GM18507 (cell line): Measurements from ENCODE around the gene CLDN5.

Experiments used
- DNase-seq: peaks from one replicate; pipeline ENCODE4 v3.0.0; 2011; ENCODE audit warnings: low read depth; ENCODE audit not compliant: insufficient read length; ENCODE audit errors: extremely low spot score
- FAIRE-seq: peaks from 2 replicates; lab custom pipeline; 2011; peaks lifted over from hg19 to GRCh38; lab: Jason Lieb, UNC

CLDN5 gene

GRCh38 chr22:19525116-19525660 is 978 bp upstream of the CLDN5 start:
- FAIRE-seq (no peak), DNase-seq (no peak)

GRCh38 chr22:19523240-19524169 is 705 bp downstream of the CLDN5 start:
- no peak for DNase-seq
- FAIRE-seq = no peak

- no peak for FAIRE-seq
- DNase-seq = no peak
Observed at GRCh38 chr22:19522881-19523239, 1.4 kb downstream of the CLDN5 start.

- no peak for DNase-seq
- FAIRE-seq = no peak
Observed at GRCh38 chr22:19522190-19522880, 1.9 kb downstream of the CLDN5 start.

- no peak for DNase-seq
- no peak for FAIRE-seq
Observed at GRCh38 chr22:19520566-19521305, 3.5 kb downstream of the CLDN5 start.

GRCh38 chr22:19520007-19520406 is 4.2 kb downstream of the CLDN5 start:
- FAIRE-seq (no peak), DNase-seq (no peak)

- no peak for DNase-seq
- FAIRE-seq = no peak
Observed at GRCh38 chr22:19519041-19519926, 4.9 kb downstream of the CLDN5 start.

- no peak for FAIRE-seq
- DNase-seq = no peak
Observed at GRCh38 chr22:19518635-19519034, 5.6 kb downstream of the CLDN5 start.

GRCh38 chr22:19517919-19518611 is 6.1 kb downstream of the CLDN5 start:
- DNase-seq (no peak), FAIRE-seq (no peak)

GRCh38 chr22:19517171-19517500 is 7.1 kb downstream of the CLDN5 start:
- no peak for FAIRE-seq

GRCh38 chr22:19516378-19517170 is 7.6 kb downstream of the CLDN5 start:
- DNase-seq = no peak
- no peak for FAIRE-seq

More at GRCh38 chr22:19517171-19517500, 7.1 kb downstream of the CLDN5 start:
- no peak for DNase-seq

GRCh38 chr22:19515654-19516377 is 8.4 kb downstream of the CLDN5 start:
- DNase-seq (no peak), FAIRE-seq (no peak)

- FAIRE-seq (no peak), DNase-seq (no peak)
Observed at GRCh38 chr22:19514831-19515565, 9.2 kb downstream of the CLDN5 start.

- FAIRE-seq = no peak
- no peak for DNase-seq
Observed at GRCh38 chr22:19513823-19514222, 10.4 kb downstream of the CLDN5 start.

GRCh38 chr22:19510919-19511341 is 13.3 kb downstream of the CLDN5 start:
- DNase-seq = no peak

GRCh38 chr22:19509923-19510322 is 14.3 kb downstream of the CLDN5 start:
- no peak for DNase-seq
- no peak for FAIRE-seq

More at GRCh38 chr22:19510919-19511341, 13.3 kb downstream of the CLDN5 start:
- no peak for FAIRE-seq
